ENCODE measurements around the gene APLF. TPM values are rescaled to one million over a fixed set of nuclear protein-coding genes. Genes with fewer than 3 reads are reported as not detected.
A peak's percentile ranks its signal among the peaks of the same experiment; 100 is the strongest.

APLF gene
- total RNA-seq, 1 donor from 2014 or later = 6.2 TPM

GRCh38 chr2:68456198-68456597, 11.2 kb upstream of the APLF start:
- no peaks in the 10 kb centered on the region for H3K27me3 Mint-ChIP-seq
- H3K4me1 Mint-ChIP-seq (ENCODE audit: unreplicated experiment) = no peaks in the 10 kb centered on the region
- no peak for TF ChIP-seq CTCF (conservative IDR thresholded peaks at IDR 0.05)
- no peaks in the 10 kb centered on the region for H3K9me3 Mint-ChIP-seq
- no peak overlapping the region for H3K4me3 Mint-ChIP-seq
- H3K36me3 Mint-ChIP-seq = no peaks in the 10 kb centered on the region
- DNase-seq (ENCODE audit: extremely low spot score, unreplicated experiment) = no peak
- no peak overlapping the region for H3K27ac Mint-ChIP-seq

- H3K9me3 Mint-ChIP-seq = no peaks in the 10 kb centered on the region
- no peaks in the 10 kb centered on the region for H3K27me3 Mint-ChIP-seq
- no peaks in the 10 kb centered on the region for H3K36me3 Mint-ChIP-seq
- no peak for DNase-seq (ENCODE audit: extremely low spot score, unreplicated experiment)
- no peaks in the 10 kb centered on the region for H3K4me1 Mint-ChIP-seq (ENCODE audit: unreplicated experiment)
- no peak for TF ChIP-seq CTCF (conservative IDR thresholded peaks at IDR 0.05)
- no peak overlapping the region for H3K27ac Mint-ChIP-seq
- no peak overlapping the region for H3K4me3 Mint-ChIP-seq
Measured at GRCh38 chr2:68458981-68459380, 8.4 kb upstream of the APLF start.

- TF ChIP-seq CTCF (conservative IDR thresholded peaks at IDR 0.05) = peak; percentile 90
- no peak for DNase-seq (ENCODE audit: extremely low spot score, unreplicated experiment)
- no peak overlapping the region for H3K27ac Mint-ChIP-seq
- no peaks in the 10 kb centered on the region for H3K27me3 Mint-ChIP-seq
- H3K4me1 Mint-ChIP-seq (ENCODE audit: unreplicated experiment) = peaks cover 8% of the 10 kb centered on the region
- no peaks in the 10 kb centered on the region for H3K9me3 Mint-ChIP-seq
- no peak overlapping the region for H3K4me3 Mint-ChIP-seq
- no peaks in the 10 kb centered on the region for H3K36me3 Mint-ChIP-seq
Measured at GRCh38 chr2:68463287-68463877, 4.0 kb upstream of the APLF start.

GRCh38 chr2:68464651-68465050, 2.7 kb upstream of the APLF start:
- Mint-ChIP-seq H3K27me3 (no peaks in the 10 kb centered on the region), H3K4me3 (no peak overlapping the region), H3K4me1 (ENCODE audit: unreplicated experiment) (peaks cover 13% of the 10 kb centered on the region)

GRCh38 chr2:68465081-68465916, 2.1 kb upstream of the APLF start:
- no peaks in the 10 kb centered on the region for H3K36me3 Mint-ChIP-seq
- no peak for DNase-seq (ENCODE audit: extremely low spot score, unreplicated experiment)
- no peak for TF ChIP-seq CTCF (conservative IDR thresholded peaks at IDR 0.05)
- no peaks in the 10 kb centered on the region for H3K27me3 Mint-ChIP-seq
- no peaks in the 10 kb centered on the region for H3K9me3 Mint-ChIP-seq
- H3K4me3 Mint-ChIP-seq = peak overlapping the region; percentile 98
- H3K4me1 Mint-ChIP-seq (ENCODE audit: unreplicated experiment) = peaks cover 13% of the 10 kb centered on the region
- H3K27ac Mint-ChIP-seq = peak overlapping the region; percentile 97

More at GRCh38 chr2:68464651-68465050, 2.7 kb upstream of the APLF start:
- no peak for TF ChIP-seq CTCF (conservative IDR thresholded peaks at IDR 0.05)
- Mint-ChIP-seq H3K9me3 (no peaks in the 10 kb centered on the region), H3K27ac (peak overlapping the region; percentile 74), H3K36me3 (no peaks in the 10 kb centered on the region)
- no peak for DNase-seq (ENCODE audit: extremely low spot score, unreplicated experiment)

All from type B pancreatic cell (in vitro differentiated cells).